CD4-positive, alpha-beta T cell treated with Interleukin-4 for 1 hour (primary cell): ENCODE results near the gene PANX1.
"Not testable (repeated sequence)": the region's sequence is repeated elsewhere in the genome, so short reads cannot be mapped to it uniquely, and the experiment has no call there.

Source experiments
- DNase-seq, 2 donors: peaks; one replicate each; pipeline ENCODE4 v3.0.0-alpha.2; 2020 to 2022

The PANX1 gene, protein sequence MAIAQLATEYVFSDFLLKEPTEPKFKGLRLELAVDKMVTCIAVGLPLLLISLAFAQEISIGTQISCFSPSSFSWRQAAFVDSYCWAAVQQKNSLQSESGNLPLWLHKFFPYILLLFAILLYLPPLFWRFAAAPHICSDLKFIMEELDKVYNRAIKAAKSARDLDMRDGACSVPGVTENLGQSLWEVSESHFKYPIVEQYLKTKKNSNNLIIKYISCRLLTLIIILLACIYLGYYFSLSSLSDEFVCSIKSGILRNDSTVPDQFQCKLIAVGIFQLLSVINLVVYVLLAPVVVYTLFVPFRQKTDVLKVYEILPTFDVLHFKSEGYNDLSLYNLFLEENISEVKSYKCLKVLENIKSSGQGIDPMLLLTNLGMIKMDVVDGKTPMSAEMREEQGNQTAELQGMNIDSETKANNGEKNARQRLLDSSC

DNA sequence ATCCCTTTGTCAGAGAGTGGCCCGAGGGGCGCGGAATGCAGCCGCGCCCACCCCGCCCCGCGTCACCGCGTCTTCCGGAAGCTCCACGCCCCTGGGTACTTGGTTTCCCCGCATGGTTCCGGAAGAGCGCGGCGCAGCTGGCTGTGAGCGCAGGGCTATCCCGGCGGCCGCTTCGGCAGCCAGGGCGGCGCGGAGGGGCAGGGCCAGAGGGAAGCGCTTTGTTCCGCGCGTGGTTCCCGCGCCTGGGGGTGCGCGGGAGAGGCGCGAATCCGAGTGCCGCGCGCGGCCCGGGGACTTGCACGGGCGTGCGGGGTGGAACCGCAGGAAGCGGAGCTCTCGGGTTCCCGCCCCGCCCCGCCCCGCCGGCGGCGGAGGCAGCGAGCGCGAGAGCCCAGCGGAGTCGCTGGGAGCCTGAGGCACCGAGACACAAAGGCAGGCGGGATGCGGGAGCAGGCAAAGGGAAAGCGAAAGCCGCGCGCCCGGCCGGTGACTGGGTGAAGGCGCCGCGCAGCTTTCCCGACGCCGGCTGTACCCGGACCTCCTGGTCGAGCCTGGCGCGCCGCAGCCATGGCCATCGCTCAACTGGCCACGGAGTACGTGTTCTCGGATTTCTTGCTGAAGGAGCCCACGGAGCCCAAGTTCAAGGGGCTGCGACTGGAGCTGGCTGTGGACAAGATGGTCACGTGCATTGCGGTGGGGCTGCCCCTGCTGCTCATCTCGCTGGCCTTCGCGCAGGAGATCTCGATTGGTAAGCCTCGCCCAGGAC, at the start of gene PANX1:
Gene PANX1, plus strand, starts transcription at position 96 of the 766 bp plus-strand sequence. Its CDS starts 472 bp downstream, at position 568.
- DNase-seq, result peak; percentile 64 to 74

DNA sequence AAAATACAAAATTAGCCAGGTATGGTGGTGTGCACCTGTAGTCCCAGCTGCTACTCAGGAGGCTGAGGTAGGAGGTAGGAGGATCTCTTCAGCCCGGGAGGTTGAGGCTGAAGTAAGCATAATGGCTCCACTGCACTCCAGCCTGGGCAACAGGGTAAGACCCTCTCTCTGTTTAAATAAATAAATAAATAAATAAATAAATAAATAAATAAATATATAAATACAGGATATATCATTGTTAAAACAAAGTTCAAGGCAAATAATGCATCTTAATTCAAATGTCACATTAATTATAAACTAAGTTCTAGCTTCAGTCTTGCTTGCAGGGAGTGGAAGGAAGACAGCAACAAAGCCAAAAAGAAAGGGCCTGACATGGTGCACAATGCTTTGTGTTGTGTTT, 44.5 kb upstream of the PANX1 start:
- DNase-seq, result no peak

DNA sequence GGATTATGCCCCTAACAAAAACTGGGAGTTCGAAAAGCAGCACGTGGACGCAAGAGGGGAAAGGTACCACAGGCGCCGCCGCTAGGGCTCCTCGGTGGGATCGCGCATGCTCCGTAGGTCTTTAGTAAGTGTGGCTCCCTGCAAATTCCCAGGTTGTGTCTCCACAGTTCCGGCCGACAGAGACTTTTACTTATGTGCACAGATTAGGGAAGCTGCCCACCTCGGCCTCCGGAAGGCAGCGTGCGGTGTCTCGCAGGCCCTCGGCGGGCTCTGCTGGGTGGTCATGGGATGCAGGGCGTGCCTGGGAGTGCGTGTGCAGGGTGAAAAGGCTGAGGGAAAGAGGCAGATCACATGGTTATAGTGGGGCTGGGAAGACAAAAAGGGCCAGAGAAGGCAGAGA, 39.7 kb upstream of the PANX1 start:
- DNase-seq, result no peak

DNA sequence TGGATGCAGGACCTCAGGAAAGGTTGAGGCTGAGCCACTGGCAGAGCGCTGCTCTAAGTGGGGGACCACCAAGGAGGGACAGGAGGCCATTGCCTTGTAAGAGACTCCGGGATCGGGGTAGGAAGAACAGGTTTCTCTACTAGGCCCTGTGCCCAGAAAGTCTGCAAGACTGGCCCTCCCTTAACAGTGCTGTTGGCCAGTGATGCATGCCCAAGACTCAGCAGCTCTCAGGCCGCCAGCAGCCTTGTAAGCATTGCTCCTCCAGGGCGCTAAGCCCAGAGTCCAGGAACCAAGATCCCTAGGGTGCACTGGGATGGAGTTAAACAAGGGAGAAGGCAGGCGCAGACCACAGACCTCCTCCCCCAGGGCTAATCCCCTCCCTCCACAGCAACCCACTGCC, 39.3 kb upstream of the PANX1 start:
- DNase-seq, result no peak

DNA sequence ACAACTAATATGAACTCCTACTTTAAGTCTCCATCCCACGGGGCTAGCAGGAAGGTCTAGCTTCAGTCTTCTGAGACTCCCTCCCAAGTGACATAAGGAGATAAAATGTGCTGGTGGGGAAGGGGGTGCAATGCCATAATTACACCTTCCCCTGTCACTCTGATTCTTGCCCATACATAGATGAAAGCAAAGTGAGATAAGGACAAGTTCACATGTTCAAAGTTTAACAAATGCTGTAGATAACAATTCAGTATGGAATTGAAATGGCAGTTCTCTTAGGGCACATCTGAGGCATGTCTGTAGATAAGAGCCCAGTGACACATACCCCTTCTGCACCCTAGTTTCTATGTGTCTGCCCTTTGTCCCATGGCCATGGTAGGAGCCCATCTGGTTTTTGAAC, 38.2 kb upstream of the PANX1 start:
- DNase-seq, result no peak

DNA sequence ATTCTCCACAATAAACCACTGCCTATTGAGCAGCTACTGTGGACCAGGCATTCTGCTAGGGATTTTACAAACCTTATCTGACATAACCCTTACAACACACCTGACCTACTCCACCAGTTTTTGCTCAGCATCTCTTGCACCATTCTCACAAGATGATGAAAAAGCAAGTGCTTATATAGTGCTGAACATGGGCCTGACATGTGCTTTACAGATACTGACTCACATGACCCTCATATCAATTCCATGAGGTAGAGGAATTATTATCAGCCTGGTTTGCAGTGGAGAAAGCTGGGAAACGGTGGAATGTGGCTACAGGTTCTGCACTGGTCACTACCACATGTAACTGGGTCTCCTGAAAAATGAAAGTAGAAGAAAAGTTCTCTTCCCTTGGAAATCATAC, 37.5 kb upstream of the PANX1 start:
- DNase-seq, result no peak

DNA sequence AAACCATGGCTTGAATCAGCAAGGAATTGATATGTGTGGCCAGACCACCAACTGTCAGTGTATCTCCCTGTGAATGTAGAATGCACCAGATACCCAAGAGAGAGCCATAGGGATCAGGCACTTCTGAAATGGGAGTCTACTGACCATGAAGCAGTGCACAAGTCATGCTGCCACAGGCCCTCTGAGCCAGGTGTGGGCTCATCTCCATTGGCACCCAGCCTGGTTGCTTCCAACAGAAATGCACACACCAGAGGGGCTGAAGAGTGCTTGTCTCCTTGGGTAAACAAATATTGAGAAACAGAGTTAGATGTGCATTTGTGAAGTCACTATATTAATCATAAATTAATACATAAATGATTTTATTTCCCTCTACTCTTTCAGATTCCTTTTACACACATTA, 28.4 kb upstream of the PANX1 start:
- DNase-seq, result no peak

DNA sequence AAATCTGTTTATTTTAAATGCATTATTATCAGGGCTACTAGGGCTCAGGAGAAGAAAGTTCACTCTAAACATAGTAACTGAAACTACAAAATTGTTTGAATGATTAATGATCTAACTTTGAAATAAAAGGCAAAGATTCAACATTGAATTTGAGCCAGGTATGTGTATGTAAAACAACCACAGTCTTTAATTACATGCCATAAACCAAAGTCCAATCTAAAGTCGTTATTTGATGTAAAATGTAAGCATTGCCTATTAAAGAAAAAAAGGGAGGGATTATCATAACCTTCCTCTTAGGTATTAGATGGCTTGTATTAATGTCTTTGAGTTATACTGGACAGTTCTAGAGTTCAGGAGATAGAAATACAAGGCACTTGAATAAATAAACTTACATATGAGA, 25.2 kb upstream of the PANX1 start:
- DNase-seq, result no peak

DNA sequence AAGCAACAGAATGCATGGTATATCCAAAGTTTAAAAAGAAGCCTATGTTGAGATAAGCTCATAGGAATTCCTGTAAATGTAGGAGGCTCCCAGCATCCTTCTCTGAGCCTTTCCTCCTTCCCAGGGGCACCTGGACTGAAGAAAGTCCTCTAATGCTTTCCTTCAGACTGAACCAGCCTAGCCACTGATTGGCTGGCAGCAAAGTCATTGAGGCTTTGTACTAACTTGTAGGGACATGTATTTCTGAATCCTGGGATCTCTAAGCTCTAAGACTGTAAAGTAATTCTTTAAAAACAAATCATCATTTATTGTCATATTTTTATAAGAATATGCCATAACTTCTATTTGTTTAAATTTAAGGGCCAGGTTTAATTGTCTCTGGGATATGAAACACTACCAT, 23.9 kb upstream of the PANX1 start:
- no peak for DNase-seq

DNA sequence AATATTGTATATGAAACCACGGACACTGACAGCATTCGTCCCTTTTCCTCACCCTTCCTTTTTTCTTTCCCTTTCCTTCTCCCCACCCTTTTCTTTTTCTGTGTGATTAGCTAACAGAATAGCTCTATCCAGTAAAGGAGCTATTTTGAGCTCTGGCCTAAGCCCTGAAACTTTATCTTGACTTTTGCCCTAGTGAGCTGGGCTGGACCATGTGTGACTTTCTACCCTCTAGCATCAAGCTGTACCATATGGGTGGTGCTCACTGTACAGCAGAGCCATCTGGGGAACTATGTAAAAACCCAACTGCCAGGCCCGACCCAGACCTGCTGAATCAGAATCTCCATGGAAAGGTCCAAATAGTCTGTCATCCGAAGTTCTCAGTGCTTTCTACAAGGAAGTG, 21.9 kb upstream of the PANX1 start:
- no peak for DNase-seq

DNA sequence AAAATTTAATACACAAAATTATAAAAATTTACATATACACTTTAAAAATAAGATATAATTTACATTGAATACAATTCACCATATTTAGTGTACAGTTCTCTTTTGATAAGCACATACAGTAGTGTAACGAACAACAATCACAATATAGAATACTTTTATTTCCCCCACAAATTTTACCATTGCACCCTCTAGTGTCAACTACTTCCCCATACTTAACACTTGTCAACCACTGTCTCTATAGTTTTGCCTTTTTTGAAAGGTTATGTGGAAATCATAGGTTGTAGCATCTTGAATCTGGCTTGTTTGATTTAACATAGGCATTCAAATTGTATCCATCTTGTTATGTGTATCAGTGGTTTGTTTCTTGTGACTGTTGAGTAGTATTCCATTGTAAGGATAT, 21.3 kb upstream of the PANX1 start:
- DNase-seq, result no peak

DNA sequence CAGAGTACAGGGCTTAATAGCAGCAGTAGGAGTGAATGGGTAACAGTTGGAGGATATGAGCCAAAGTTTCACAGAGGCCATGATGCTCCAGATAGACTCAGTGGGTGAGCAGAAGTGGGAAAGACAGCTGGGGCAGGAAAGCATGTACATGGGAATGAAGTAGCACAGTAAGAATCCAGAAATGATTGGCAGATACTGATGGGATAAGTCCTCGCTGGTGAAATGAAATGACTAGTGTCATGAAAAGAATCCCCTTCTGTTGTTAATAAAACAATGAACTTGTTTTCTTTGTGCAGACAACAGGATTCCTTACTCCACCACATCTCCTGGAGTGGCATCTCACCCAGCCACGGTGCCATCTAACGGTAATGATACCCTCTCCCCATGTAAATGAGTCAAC, 17.4 kb upstream of the PANX1 start:
- DNase-seq, result no peak

DNA sequence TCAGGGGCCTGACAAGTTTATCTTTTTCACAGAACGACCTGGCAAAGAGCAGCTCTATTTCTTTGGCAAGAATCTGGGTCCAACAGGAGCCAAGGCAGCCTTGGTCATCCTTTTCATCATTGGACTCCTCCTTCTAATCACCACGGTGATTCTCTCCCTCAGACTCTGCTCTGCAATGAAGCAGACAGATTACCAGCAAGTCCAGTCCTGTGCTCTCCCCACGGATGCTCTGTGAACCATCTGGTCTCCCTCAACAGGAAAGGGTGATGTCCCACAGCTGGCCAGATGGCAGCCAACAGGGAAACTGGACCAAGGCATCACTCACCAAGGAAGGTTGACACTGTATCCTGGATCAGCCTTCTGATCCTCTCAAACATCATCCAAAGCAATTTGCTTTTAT, 17.0 kb upstream of the PANX1 start:
- DNase-seq, result no peak

DNA sequence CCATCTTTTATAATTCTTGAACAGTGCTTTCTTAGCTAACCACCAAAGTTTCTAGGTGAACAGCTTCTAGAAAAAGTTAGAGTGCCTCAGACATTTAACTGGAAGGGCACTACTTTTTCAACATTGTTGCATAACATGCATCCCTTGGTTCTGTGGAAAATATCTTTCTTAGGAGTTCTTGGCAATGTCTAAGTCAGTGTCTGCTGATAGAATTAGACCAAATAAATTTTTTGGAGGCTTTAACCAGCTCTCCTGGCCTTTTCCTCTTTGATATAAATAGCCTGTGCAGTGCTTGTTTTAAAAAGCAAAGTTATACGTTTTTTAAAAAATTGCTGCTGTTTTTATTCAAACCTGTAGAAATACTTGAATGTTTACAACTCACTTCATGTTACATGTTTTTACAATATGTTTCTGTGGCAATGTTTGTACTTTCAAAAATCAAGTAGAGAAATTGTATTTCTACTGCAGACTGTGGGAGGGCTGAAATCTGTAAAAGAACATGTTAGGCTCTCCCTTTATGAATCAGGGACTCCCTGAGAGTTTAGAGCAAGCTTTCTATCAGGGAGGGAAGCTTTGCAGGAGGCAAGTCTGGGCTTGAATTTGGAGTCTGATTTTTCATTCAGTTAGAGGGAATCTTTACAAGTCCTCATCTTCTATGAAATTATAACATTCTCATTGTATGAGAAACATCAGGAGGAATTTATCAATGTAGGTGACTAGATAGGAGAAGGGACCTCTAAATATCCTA, 16.3 kb upstream of the PANX1 start:
- DNase-seq, result no peak

DNA sequence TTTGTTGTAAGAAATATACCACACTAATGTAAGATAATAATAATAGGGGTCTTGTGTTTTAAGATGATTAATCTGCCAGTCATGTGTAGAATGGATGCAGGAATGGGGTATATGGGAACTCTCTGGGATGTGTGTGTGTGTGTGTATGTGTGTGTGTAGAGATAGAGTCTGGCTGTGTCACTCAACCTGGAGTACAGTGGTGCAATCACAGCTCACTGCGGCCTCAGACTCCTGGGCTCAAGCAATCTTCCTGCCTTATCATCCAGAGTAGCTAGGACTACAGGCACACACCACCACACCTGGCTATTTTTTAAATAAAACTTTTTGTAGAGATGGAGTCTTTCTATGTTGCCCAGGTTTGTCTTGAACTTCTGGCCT, 11.5 kb upstream of the PANX1 start:
- DNase-seq, result no peak

DNA sequence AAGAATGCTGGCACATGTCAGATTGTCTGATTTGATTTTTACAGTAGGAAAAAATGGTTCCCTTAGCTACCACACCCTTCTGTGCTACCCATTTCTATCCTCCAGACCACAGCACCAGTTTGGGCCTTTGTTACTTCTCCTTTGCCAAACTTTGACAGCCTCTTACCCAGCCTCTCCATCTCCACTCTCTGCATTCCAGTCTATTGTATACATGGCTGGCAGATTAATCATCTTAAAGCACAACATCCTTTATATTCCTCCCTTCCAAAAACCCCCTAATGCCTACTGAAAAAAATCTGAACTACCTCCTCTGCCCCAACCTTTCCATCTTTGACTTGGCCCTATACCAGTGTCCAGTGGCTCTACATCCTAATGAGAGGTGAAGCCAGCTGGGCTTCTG, 10.8 kb upstream of the PANX1 start:
- DNase-seq, result no peak

DNA sequence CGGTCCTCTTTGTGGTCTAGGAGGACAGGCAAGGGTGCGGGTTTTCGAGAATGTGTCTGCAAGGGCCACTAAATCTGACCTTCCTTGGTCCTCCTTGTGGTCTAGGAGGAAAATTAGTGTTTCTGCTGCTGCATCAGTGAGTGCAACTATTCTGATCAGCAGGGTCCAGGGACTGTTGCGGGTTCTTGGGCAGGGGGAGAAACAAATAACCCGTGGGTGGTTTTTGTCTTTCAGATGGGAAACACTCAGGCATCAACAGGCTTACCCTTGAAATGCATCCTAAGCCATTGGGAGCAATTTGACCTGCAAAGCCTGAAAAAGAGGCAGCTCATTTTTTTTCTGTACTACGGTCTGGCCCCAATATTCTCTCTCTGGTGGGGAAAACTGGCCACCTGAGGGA, 9.0 kb upstream of the PANX1 start:
- not testable (repeated sequence) for DNase-seq

DNA sequence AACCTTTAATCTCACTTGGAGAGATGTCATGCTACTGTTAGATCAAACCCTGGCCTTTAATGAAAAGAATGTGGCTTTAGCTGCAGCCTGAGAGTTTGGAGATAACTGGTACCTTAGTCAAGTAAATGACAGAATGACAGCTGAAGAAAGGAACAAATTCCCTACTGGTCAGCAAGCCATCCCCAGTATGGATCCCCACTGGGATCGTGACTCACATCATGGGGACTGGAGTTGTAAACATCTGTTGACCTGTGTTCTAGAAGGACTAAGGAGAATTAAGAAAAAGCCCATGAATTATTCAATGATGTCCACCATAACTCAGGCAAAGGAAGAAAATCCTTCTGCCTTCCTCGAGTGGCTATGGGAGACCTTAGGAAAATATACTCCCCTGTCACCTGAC, 8.1 kb upstream of the PANX1 start:
- not testable (repeated sequence) for DNase-seq

DNA sequence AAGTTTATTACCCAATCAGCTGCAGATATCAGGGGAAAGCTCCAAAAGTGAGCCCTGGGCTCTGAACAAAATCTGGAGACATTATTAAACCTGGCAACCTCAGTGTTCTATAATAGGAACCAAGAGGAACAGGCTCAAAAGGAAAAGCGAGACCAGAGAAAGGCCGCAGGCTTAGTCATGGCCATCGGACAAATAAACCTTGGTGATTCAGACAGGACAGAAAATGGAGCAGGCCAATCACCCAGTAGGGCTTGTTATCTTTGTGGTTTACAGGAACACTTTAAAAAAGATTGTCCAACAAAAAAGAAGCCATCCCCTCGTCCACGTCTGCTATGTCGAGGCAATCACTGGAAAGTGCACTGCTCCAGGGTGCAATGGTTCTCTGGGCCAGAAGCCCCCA, 7.7 kb upstream of the PANX1 start:
- no peak for DNase-seq

DNA sequence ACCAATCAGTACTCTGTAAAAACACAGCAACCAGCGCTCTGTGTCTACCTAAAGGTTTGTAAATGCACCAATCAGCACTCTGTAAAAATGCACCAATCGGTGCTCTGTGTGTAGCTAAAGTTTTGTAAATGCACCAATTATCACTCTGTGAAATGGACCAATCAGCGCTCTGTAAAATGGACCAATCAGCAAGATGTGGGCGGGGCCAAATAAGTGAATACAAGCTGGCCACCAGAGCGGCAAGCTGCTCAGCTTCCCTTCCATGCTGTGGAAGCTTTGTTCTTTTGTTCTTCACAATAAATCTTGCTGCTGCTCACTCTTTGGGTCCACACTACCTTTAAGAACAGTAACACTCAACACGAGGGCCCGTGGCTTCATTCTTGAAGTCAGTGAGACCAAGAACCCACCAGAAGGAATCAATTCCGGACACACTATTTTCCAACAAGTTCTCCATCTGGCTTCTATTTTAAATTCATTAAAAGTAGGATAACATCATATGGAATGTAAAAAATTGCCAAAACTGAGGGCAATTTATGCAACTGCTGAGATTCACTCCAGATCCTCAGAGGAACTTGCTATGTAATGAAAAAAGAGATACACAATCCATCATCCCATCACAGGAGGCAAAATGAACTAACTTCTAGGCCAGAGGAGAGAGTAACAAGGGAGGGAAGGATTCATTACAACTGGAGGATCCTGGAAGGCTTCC, 3.1 kb upstream of the PANX1 start:
- no peak for DNase-seq

DNA sequence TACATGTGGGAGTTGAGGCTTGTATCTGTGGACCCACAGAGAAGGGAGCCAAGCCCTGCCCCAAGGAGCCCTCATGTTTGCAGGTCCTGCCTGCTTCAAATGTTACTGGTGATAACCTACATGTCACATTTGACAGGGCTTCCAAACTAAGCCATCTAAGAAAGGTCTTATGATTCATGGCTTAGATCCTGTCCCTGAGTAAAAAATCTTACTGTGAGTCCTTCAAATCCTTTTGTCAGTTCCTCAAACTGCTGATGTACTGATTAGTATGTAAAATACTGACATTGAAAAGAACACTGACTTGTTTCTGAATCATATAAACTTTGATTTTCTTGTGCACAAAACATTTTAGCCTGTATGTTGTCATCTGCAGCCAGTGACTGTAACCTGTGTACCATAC, 1.0 kb upstream of the PANX1 start:
- no peak for DNase-seq

DNA sequence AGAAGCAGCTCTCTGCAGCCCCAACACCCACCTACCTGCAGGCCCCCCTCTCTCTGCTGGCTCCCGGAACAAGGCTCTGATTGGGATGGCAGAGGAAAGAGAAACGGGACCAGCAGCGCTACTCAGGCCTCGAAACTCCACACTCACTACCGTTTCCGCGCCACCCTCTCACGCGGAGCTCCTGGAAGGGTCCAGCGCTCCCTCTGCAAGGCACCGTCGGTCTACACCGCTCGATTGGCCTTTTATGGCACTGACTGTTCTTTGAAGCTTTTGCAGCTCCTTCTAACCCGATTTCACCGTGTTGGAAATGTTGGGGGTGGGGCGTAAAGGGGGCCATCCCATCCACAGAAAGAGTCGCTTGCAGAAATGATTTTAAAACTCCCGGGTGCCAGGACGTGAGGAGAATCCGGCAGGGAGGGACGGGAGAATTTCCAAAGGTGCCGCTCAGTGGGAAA, 323 bp upstream of the PANX1 start:
- no peak for DNase-seq
